Astrocyte of the spinal cord (primary cell): ENCODE data around the gene SNAPC2.

Experiments used
- DNase-seq: peaks from one replicate; pipeline ENCODE4 v3.0.0; 2011; ENCODE audit warnings: low read depth, low spot score
- H3K4me3 ChIP-seq: 2 replicates; pipeline ENCODE4 v1.5.1; 2011; ENCODE audit warnings: low read depth, mild to moderate bottlenecking, low read length, moderate library complexity
- CTCF ChIP-seq: IDR thresholded peaks from 2 replicates; pipeline ENCODE4 v1.5.1; 2012; ENCODE audit warnings: low read depth, mild to moderate bottlenecking, low read length, inconsistent platforms
- in situ Hi-C: cut with HindIII; loops from 2 replicates; pipeline ENCODE4 v1.10.0; 2017; ENCODE audit warnings: low sequenced_read_pairs

The SNAPC2 gene

GRCh38 chr19:7910321-7911161 is 9.6 kb upstream of the SNAPC2 start:
- H3K4me3 ChIP-seq, result no peak overlapping the region
- in situ Hi-C loops, result no loop called here
- TF ChIP-seq CTCF, result no peak
- no peak for DNase-seq

- H3K4me3 ChIP-seq, result no peak overlapping the region
- no peak for TF ChIP-seq CTCF
- in situ Hi-C loops, result no loop called here
- no peak for DNase-seq
These were observed 8.5 kb upstream of the SNAPC2 start for GRCh38 chr19:7911508-7912143.

- TF ChIP-seq CTCF, result no peak
- no peak for DNase-seq
- in situ Hi-C loops, result no loop called here
- no peak overlapping the region for H3K4me3 ChIP-seq
These were observed 7.9 kb upstream of the SNAPC2 start for GRCh38 chr19:7912144-7912696.

GRCh38 chr19:7912697-7913564 is 7.2 kb upstream of the SNAPC2 start:
- H3K4me3 ChIP-seq, result no peak overlapping the region
- no peak for DNase-seq
- in situ Hi-C loops, result no loop called here
- TF ChIP-seq CTCF, result no peak

- no peak for TF ChIP-seq CTCF
- in situ Hi-C loops, result no loop called here
- H3K4me3 ChIP-seq, result no peak overlapping the region
- DNase-seq, result no peak
These were observed 6.5 kb upstream of the SNAPC2 start for GRCh38 chr19:7913652-7914051.

- no peak for DNase-seq
- no peak overlapping the region for H3K4me3 ChIP-seq
- no peak for TF ChIP-seq CTCF
- in situ Hi-C loops, result no loop called here
These were observed 6.0 kb upstream of the SNAPC2 start for GRCh38 chr19:7914099-7914498.
